Measurements from ENCODE around the gene TEDC1.

Gene TEDC1

DNA sequence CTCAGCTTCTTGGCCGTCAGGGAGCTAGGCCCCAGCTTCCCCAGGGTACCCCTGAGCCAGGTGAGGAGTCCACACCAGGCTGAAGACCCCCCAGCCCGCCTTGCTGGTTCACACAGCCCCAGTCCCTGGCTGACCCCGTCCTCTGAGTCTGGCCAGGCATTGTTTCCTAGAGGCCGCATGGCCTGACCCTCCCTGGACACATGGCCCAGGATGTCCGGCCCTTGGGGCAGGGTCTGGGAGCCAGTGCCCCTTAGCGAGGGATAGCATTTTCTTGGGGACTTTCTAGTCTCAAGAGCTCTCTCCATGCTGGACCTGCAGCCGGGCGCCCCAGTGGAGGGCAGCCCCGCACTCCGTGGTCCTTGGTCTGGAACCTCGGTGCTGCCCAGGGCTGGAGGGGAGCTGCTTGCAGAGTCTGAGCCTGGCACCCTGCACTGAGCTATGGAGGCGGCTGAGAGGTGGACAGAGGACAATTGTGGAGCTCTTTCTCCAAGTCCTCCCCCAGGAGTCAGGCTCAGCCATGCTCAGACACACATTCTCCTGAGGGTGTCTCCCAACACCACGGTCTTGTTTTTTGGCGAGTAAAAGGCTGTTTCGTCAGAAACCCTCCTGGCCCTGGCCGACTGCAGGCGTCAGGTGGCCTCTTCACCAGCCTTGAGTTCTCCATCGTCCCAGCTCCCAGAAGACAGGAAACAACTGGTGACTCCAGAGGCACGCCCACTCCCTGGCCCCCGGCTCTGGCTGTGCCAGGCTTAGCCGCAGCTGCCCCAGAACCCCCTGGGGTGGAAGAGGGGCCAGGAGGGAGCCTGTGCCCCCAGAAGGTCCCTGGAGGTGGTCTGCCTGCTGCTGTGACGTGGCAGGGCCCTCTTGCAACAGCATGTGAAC is 34.1 kb upstream of the TEDC1 start:
- no peak for DNase-seq (ENCODE audit: low spot score)

DNA sequence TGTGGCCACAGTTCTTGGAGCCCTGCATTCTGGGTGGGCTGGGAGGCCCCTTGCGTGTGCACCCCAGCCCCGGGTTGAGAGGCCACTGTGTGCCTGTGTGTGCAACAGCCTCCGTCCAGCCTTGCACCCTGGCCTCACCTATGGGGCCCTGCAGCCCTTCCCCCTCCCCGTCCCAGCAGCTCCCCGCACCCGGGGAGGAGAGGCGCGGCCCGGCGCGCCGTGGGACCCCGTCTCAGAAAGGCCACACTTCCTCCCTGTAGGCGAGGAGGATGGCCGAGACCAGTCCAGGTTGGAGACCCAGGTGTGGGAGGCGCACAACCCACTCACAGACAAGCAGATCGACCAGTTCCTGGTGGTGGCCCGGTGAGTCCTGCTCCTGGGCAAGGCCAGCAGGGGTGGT is 33.0 kb upstream of the TEDC1 start:
- no peak for DNase-seq (ENCODE audit: low spot score)

DNA sequence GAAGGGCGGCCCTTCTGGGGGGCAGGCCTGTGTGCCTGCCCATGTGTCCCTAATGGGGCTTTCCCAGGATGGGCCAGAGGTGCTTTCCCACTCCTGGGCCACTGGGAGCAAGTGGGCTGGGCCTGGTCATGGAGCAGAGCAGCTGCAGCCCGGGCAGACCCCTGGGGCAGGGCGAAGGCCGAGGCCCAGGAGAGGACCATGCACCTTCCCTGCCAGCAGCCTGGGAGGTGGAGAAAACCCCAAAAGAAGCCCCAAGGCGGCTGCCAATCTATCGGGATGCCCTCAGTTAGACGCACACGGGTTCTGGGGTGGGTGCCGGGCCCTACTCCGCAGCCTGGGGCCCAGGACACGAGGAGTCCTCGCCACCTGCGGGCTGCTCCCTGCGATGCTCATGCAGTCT is 32.5 kb upstream of the TEDC1 start:
- no peak for DNase-seq (ENCODE audit: low spot score)

GRCh38 chr14:105460116-105460515 is 30.9 kb upstream of the TEDC1 start:
- DNase-seq (ENCODE audit: low spot score), result no peak

DNA sequence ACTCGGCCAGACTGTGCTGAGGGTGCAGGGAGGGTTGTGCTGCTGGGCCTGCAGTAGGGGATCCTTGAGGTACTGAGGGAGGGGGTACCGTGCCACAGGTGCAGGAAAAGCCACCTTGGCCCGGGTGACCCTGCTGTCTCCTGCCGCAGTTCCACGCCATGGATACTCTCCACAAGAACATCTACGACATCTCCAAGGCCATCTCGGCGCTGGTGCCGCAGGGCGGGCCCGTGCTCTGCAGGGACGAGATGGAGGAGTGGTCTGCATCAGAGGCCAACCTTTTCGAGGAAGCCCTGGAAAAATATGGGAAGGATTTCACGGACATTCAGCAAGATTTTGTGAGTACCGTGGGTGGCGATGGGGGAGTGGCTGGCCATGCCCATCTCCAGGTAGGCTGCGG is 30.4 kb upstream of the TEDC1 start:
- DNase-seq (ENCODE audit: low spot score), result no peak

DNA sequence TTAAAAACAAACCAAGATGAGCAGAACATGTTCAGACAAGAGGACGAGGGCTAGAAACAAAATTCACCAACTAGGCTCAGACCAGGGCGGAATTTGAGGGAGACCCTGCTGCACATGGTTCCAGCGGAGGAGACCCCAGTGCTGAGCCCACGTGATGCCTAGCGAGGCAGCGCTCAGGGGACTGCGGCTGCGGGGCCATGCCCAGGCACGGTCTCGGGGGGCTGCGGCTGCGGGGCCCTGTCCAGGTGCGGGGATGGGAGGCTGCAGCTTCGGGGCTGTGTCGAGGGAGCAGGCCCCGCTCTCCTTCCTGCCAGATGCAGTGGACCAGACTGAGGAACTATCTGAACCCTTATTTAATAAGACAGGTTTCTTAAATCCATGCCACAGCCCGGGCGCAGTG is 29.1 kb upstream of the TEDC1 start:
- no peak for DNase-seq (ENCODE audit: low spot score)

GRCh38 chr14:105464501-105464900 is 26.5 kb upstream of the TEDC1 start:
- DNase-seq (ENCODE audit: low spot score), result no peak

GRCh38 chr14:105465209-105466031 is 25.6 kb upstream of the TEDC1 start:
- DNase-seq (ENCODE audit: low spot score), result no peak

DNA sequence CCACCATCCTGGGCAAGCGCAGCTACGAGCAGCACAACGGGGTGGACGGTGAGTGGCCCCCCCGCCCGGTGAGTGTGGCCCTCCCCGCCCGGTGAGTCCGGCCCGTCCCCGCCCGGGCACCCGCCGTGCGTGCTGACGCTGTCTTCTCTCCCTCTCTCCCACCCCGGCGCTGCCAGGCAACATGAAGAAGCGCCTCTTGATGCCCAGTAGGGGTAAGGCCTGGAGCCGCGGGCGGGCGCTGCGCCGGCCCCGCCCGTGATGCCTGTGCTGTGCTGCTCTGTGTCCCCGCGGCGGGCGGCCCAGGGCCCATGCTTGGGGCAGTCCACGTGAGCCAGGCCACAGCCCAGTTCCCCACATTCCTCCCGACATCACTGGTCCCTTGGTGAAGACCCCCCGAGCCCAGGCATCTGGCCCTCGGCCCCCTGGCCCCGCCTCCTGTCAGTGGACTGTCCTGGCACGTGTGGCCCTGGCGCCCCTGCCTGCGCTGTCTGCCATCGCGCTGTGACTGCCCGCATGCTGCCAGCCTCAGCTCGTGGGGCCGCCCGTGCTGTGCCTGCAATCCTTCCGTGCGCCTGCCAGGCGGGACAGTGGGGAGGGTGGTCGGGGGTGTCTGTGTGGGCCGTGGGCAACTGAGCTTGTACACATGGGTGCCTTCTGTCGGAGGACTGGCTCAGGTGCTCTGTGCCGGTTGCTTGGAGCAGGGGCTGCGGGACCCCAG is 24.4 kb upstream of the TEDC1 start:
- DNase-seq (ENCODE audit: low spot score), result no peak

- no peak for DNase-seq (ENCODE audit: low spot score)
Observed at GRCh38 chr14:105467249-105467941, 23.7 kb upstream of the TEDC1 start.

GRCh38 chr14:105467942-105468471 is 23.0 kb upstream of the TEDC1 start:
- DNase-seq (ENCODE audit: low spot score), result no peak

DNA sequence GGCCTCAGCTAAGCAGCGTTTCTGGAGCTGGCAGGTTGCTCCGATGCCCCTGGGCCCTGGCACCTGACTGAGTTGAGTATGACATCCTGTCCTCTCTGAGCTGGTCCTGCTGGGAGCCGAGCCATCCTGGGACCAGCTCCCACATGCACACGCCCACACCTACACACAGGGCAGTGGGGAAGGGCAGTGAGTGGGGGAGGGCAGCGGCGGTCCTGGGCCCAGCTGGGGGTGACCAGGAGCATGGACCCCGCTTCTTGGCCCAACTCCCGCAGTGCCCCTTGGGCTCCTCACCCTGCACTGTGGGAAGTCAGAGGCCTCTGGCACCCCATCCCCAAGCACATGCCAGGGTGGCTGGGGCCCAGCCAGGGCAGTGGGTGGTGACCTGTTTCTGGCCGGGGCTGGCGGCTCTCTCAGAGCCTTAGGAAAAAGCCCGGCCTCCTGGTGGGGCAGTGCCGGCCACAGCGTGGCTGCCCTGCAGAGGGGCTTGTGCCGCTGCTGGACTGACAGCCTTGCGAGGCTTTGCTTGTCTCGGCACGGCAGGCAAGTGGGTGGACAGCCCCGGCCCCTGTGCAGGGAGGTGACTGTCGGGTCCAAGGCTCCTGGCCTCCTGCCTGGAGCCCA is 22.3 kb upstream of the TEDC1 start:
- no peak for DNase-seq (ENCODE audit: low spot score)

DNA sequence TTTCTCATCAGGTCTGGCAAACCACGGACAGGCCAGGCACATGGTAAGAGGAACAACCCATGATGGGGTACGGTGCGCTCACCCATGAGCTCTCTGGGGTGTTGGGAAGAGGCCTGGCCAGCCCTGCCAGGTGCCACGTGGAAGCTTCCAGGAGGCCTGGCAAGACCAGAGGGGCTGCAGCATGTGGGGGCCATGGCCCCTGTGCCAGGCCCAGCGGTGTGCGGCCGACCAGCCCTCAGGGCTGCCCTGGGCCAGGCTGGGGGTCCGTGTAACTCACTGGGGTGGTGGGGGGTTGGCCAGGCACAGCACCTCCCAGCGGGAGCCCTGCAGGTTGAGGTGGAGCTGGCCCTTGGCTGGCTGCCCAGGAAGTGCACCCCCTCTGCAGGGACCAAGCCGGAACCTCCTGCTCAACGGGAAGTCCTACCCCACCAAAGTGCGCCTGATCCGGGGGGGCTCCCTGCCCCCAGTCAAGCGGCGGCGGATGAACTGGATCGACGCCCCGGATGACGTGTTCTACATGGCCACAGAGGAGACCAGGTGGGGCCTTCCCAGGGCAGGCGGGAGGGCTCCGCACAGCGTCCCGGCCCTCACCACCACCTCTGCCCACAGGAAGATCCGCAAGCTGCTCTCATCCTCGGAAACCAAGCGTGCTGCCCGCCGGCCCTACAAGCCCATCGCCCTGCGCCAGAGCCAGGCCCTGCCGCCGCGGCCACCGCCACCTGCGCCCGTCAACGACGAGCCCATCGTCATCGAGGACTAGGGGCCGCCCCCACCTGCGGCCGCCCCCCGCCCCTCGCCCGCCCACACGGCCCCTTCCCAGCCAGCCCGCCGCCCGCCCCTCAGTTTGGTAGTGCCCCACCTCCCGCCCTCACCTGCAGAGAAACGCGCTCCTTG is 21.3 kb upstream of the TEDC1 start:
- no peak for DNase-seq (ENCODE audit: low spot score)

- DNase-seq (ENCODE audit: low spot score), result peak; percentile 51
Observed at GRCh38 chr14:105470350-105471296, 20.4 kb upstream of the TEDC1 start.

GRCh38 chr14:105471297-105471821 is 19.7 kb upstream of the TEDC1 start:
- DNase-seq (ENCODE audit: low spot score), result no peak

- DNase-seq (ENCODE audit: low spot score), result no peak
Observed at GRCh38 chr14:105471823-105472485, 19.1 kb upstream of the TEDC1 start.

- DNase-seq (ENCODE audit: low spot score), result no peak
Observed at GRCh38 chr14:105472486-105472991, 18.5 kb upstream of the TEDC1 start.
